RPMI8226 (cell line): ENCODE data around the gene COPS4.
"Not testable (repeated sequence)": the region's sequence is repeated elsewhere in the genome, so short reads cannot be mapped to it uniquely, and the experiment has no call there.

ENCODE experiments used
- DNase-seq: peaks from one replicate; pipeline ENCODE4 v3.0.0-alpha.2; 2015

COPS4 gene

DNA sequence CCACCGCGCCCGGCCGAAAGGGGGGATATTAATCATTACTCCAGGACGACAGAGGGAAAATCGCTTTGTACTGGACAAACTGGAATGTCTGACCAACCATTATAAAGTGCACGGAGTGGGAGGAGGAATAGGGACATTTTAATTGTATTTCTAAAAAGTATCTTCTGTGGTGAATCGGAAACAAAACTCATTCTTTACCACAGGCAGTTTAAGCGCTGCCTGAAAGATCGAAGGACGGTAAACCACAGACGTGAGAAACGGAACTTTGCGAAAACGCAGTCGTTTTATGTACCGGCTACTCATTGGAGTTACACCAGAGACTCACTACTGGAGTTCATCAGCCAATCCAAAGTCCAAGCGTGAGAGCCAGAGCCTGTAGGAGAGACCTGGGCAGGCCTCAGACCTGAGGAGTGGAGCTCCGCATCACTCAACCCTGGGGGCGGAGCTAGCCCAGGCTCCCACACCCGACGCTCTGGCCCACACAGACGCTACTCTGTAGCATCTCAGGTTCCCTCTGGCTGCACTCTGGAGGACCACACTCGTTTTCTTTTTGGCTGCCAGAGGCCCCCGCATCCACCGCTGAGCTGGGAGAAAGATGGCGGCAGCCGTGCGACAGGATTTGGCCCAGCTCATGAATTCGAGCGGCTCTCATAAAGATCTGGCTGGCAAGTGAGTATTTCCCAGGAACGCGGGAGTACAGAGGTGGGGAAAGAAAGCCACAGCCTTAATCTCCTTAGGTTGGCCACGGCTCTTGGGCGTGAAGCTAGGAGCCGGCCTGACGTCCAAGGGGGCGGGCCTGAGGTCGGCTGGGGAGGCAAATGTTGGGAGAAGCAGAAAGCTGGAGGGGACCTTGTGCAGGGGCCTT lies at the start of gene COPS4:
COPS4 (plus strand) TSS at position 554 of the 865 bp plus-strand sequence; CDS start at position 596, 42 bp downstream.
- peak; percentile 98 for DNase-seq

DNA sequence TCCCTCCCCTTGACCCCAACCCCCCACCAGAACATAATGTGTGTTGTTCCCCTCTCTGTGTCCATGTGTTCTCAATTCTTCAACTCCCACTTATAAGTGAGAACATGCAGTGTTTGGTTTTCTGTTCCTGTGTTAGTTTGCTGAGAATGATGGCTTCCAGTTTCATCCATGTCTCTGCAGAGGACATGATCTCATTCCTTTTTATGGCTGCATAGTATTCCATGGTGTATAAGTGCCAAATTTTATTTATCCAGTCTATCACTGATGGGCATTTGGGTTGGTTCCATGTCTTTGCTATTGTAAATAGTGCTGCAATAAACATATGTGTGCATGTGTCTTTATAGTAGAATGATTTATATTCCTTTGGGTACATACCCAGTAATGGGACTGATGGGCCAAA lies 47.5 kb upstream of the COPS4 start:
- not testable (repeated sequence) for DNase-seq

DNA sequence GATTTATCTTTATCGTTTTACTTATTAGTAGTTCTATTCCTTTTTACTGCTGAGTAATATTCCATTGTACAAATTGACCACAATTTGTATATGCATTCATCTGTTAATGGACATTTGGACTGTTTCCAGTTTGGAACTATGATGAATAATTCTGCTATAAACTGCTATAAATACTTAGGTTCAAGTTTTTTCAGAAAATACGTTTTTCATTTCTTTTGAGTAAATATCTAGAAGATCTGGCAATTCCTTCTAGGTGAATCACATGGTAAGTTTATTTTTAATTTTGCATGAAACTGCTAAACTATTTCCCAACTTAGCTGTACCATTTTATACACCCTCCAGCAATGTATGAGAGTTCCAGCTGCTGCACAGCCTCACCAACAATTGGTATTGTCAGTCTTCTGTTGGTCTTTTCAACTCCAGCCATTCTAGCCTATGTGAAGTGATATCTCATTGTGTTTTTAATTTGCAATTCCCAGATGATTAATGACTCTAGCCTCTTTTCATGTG lies 46.6 kb upstream of the COPS4 start:
- DNase-seq, result no peak

DNA sequence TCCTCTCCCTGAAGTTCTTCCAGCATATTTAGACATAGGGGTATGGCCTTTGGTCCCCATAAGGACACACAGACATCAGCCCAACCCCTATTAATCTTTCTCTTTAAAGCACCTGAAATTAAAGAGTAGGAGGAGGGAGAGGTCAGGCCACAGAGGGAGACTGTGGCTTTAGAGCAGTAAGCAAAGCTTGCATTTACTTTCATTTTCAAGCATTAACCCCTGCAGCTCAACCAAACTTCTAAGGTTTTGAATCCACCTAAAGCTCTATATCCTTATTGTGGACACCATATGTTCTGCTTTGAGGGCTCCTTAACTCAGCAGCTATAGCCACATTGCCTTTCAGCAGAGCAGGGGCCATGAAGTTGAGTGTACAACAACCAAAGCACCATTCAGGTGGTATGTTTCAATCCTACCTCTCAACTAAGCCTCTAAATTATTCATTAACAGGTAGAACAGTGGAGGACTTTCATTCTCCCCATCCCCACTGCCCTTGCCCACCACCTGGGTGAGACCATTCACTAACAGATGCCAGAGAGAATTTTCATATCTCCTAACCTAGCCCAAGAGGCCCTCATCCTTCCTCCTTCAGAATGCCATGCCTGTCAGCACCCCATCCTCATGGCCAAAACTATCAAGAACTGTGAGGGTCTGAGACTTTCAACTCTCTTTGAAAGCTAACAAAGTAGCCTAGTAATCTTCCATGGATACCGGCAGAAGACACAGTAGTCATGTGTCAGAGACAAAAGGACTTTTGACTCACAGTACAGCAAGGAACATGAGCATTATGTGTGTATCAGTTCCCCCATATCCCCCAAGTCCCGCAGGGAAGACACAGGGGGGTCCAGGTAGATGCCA lies 45.2 kb upstream of the COPS4 start:
- peak; percentile 9 for DNase-seq

DNA sequence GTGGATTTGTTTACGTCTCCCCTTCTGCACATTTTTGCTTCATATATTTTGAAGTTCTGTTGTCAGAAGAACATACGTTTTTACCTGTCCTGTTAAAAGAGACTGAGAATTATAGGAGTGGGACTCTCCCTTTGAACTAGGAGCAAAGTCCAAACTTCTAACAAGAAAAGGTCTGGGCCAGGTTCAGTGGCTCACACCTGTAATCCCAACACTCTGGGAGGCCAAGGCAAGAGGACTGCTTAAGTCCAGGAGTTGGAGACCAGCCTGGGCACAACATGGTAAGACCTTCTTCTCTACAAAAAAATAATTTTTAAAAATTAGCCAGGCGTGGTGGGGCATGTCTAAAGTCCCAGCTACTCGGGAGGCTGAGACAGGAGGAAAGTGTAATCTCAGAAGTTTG lies 40.1 kb upstream of the COPS4 start:
- no peak for DNase-seq

DNA sequence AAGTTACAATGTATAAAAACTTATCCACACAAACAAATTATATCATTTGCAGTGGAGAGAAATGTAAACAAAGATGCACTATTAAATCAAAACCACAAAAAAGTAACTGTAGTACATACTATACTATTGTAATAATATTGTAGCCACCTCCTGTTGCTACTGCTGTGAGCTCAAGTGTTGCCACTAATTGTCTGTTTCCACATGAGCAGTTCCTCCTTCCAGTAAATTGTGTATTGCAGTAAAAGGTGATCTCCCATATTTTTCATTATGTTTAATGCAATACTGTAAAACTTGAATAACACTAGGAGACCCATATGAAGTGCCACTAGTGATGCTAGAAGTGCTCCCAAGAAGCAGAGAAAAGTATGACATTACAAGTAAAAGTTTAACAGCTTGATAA lies 36.1 kb upstream of the COPS4 start:
- DNase-seq, result no peak

DNA sequence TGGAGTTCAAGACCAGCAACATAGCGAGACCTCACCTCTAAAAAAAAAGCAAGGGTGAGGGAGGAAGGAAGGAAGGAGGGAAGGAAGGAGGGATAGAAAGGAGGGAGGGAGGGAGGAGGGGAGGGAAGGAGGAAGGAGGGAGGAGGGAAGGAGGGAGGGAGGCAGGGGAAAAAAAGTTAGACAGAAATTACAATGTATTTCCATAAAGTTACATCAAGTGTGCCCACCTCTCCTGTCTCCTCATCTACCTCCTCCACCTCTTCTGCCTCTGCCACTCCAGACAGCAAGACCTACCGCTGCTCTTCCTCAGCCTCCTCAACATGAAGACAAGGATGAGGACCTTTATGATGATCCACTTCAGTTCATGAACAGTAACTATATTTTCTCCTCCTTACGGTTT lies 32.7 kb upstream of the COPS4 start:
- DNase-seq, result no peak

DNA sequence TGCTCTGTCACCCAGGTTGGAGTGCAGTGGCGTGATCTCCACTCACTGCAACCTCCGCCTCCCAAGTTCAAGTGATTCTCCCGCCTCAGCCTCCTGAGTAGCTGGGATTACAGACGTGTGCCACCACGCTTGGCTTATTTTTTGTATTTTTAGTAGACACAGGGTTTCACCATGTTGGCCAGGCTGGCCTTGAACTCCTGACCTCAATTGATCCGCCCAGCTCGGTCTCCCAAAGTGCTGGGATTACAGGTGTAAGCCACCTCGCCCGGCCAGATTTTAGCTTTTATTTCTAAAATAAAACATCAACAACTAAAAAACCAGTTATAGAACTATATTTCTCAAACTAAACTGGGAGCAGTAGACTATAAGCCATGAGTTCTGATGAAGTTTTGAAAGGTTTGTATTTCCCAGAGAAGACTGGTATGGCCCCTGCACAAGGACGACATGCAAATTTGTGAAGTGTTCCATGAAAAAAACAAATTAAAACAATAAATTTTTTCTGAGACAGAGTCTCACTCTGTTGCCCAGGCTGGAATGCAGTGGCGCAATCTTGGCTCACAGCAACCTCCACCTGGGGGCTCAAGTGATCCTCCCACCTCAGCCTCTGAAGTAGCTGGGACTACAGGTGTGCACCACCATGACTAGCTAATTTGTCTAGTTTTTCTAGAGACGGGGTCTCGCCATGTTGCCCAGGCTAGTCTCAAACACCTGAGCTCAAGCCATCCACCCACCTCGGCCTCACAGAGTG lies 31.8 kb upstream of the COPS4 start:
- not testable (repeated sequence) for DNase-seq

DNA sequence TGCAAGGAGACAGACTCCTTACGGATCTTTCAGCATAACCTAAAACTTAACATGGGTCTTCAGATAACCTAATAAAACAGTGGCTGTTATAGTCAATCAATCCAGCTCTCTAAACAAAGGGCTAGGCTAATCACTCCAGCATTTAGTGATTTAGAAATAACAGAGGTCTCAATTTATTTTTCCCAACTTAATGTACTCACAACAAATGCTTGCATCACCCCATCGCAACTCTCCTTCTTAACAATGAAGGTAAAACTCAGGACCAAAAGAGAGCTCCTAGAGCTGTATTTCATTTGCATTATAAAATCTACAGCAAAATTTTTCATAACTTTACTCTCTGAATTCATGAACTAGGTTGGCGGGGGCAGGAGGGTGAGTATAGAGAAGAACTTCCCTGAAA lies 25.5 kb upstream of the COPS4 start:
- no peak for DNase-seq

DNA sequence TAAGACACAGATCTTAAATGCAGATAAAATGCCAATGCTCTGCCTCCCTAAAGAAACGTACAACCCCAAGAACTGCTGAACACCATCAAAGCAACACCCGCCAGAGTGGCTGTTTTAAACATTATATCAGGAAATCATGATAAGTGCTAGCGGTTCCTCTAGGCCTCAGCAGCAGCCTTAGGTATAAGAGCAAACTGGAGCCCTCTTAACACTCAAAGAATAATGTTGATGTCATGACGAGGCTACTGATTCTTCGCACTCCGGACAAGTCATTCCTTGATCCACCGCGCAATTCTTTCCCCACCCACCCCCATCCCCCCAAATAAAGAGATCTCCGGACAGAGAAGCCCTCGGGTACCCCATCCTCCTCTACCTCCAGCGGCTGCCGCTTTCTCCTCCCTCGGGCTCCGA lies 24.9 kb upstream of the COPS4 start:
- peak; percentile 10 for DNase-seq

DNA sequence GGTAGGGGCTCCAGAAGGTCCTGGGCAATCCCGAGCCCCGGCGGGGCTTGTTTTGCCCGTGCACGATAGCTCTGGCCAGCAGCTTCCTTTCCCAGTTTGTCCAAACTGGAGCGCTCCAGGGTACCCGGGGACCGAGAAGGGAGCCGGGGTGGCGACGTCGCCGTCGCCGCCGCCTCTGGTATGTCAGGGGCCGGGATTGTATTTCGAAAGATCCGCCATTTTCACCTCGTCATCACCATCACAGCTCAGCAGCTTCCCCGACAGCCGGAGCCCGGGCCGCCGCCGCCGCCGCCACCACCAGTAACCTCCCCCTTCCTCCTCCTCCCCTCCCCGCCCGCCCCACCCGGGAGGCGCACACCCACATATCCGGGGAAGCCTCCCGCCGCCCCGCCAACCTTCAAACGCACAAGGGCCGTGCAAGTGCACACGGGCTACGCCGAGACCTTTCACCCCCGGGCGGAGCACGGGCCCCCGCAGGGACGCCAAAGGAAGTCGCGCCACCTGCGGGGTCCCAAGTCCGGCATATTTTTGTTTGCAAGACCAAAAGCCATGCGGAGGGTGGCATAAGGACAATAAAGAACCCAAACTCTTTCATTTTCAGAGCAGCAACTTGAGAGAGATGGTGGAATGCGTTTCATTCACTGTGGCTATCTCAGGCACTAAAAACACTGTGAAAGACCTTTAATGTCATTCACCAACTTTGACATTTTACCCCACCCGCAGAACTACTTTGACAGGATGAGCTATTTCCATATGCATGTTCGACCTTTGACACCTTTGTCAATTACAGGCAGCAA lies 24.3 kb upstream of the COPS4 start, which contains the start of gene LIN54:
LIN54 (minus strand) TSS at position 302 of the 797 bp plus-strand sequence. CDS start 25,979 bp downstream, outside the sequence.
- DNase-seq, result peak; percentile 76

DNA sequence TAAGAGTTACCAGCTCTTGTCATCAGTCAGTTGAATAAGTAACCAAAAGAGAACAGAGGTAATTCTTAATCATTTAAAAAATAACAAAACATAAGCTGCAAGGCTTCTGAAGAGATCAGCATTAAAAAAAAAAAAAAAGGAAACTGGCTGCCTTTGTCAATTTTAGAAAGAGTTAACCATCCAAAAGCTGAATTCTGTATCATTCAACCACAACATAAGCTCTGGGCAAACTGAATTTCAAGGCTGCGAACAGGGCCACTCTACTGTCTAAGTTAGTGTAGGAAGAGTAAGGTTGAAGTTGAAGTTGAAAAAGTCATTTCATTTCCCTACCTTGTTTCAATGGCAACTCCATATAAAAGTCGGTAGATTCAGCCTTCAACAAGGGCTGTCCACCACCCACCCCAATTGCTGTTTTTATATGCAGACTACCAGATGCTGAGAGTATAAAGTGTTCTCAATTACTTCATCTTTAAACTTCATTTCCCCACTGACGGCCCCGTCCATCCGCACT lies 23.2 kb upstream of the COPS4 start:
- peak; percentile 18 for DNase-seq

DNA sequence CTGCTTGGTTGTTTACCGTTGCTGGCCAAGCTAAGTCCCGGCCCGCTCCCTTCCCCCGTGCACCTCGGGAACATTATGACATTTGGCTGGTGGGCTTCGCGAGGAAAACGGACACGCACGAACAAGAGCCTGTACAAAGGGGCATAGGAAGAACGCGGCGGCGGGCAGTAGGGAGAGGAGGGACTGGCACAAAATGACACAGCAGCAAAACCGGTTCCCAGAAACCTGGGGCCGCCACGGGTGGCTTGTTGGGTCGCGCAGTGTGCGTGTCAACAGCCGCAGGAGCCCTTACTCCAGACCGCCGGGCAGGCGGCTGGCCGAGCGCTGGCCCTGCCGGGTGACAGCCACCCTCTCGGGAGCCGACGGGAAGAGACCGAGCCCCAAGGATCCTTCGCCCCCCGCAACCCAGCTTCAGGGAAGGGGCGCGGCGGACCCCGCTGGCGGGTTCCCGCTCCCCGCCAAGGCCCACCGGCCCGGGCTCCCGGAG lies 22.7 kb upstream of the COPS4 start:
- peak; percentile 22 for DNase-seq

DNA sequence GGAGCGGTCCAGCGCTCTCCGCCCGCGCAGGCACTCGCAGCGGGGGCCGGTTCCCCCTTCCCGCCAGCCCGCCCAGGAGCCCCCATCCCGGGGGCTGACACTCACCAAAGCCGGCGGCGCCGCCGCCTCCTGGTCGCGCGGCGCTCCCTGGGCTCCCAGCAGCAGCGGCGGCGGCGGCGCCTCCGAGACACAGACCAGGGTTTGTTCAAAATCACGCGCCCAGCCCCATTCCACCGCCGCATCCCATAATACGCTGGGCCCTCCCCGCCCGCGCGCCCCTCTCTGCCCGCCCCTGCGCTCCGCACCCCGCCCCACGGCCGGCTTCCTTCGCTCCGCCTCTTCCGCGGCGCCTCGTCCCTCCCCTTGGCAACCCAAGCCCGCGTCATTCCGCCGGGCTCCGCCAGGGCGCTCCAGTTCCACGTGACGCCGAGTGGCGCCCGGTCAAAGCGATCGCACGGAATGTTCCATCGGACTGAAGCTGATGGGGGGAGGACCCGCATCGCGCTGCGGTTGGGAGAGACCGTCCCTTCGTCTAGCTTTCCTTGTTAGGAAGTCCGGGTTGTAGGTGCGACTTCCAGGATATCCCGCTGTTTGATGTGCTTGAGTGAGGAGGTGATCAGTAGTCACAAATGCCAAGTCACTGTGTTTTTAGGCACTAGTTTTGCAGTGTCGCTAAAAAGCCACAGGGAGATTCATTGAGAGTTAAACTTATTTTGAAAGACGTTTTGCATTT lies 22.1 kb upstream of the COPS4 start:
- peak; percentile 95 for DNase-seq

DNA sequence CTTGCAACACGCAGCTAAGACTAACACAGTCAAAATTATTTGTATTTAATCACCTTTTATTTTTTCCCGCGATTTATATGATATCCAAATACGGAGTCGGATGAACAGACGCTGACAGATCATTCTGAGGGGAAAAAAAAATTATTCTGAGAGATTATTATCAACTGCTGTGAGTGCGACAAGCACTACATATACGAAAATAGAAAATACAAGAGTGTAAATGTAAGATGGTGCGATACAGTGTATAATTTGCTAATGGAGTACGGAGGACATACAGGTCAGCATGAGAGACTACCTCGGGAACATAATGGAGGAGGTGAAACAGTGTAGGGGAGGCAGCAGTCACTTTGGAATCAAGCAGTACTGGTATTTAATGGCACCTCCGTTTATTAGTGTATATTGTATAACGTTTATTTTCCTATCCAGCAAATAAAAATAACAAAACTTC lies 21.5 kb upstream of the COPS4 start:
- no peak for DNase-seq

DNA sequence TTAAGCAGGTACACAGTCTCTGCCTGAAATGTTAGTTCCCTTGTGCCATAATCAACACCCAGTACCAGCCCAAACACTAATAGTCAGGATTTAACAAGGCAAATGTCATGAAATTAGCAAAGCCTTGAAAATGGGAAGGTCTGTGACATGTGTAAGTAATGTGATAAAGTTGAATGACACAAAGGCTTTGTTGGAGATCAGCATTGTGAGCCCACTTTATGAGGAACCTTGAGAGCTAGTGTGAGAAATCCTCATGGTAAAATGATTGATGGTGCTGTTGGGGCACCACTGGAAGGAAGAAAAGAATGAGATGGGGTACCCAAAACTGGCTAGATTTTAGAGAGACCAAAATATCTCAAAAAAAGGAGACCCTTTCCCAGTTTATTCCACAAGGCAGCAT lies 21.1 kb upstream of the COPS4 start:
- DNase-seq, result no peak

DNA sequence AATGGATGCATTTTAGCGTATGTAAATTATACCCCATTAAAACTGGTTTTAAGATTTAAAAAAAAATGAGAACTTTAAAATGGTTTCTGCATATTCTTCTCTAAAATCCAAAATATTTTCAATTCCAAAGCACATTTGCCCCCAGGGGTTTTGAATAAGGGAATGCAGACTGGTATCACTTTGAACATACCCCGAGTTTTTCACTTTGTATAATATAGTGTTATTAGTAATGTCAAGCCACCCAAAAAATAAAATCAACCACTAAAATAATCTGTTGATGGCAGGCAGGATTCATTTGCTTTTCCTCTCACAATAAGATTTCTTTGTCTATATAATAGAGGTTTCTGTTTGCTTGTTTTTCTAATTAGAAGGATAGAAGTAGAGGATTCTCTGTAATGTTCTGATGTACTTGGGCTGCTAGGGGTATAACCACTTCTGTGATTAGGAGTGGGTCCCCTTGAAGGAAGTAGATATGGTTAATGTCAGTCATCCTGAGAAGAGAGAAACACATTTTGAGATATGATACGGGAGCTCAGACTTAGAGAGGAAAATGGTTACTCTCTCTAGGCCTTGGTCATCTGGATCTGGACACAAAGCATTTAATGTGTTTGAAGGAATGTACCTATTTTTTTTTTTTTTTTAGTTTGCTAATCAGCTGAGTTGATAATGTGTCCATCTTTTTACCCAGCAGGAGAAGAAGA lies 15.0 kb upstream of the COPS4 start:
- no peak for DNase-seq

DNA sequence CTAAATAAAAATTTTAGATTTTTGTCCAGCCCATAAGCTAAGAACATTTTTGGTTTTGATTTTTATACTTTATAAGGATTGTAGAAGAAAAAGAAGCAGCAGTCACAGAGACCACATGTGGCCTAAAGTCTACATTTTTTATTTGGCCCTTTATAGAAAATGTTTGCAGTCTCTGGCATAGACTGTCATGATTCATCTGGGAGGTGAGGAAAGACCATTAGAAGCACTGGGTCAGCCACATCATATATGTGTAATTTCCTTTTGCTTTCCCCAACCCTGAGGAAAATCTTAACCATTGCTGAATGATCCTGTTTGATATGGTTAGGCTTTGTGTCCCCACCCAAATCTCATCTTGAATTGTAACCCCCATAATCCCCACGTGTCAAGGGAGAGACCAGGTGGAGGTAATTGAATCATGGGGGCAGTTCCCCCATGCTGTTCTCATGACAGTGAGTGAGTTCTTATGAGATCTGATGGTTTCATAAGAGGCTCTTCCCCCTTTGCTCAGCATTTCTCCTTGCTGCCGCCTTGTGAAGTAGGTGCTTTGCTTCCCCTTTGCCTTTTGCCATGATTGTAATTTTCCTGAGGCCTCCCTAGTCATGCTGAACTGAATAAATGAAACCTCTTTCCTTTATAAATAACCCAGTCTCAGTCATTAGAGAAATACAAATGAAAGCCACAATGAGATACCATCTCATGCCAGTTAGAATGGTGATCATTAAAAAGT lies 12.1 kb upstream of the COPS4 start:
- DNase-seq, result no peak

DNA sequence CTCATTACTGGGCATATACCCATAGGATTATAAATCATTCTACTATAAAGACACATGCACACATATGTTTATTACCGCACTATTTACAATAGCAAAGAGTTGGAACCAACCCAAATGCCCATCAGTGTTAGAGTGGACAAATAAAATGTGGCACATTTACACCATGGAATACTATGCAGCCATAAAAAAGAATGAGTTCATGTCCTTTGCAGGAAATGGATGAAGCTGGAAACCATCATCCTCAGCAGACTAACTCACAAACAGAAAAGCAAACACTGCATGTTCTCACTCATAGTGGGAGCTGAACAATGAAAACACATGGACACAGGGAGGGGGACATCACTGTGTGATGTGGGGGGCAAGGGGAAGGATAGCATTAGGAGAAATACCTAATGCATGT lies 11.4 kb upstream of the COPS4 start:
- DNase-seq, result not testable (repeated sequence)
